ENCODE data around the gene PROSER2. TPM values are rescaled to one million over a fixed set of nuclear protein-coding genes. Genes with fewer than 3 reads are reported as not detected.

Gene PROSER2
- total RNA-seq, 2 experiments from 2014 or later: 0.24 to 0.31 TPM

GRCh38 chr10:11793762-11794479 is 29.2 kb upstream of the PROSER2 start:
- no peaks in the 10 kb centered on the region for H3K36me3 Mint-ChIP-seq
- H3K27ac Mint-ChIP-seq: no peak overlapping the region
- H3K4me1 Mint-ChIP-seq (ENCODE audit: low read depth): no peaks in the 10 kb centered on the region
- no peak for DNase-seq
- no peaks in the 10 kb centered on the region for H3K9me3 Mint-ChIP-seq
- intact Hi-C loops (cut with micrococcal nuclease): no loop called here
- H3K27me3 Mint-ChIP-seq: peaks cover 4% of the 10 kb centered on the region
- H3K4me3 Mint-ChIP-seq: no peak overlapping the region
- POLR2A ChIA-PET: no interaction called here
- CTCF ChIA-PET: interaction anchor here (1.4 to 2.7 kb wide), 2 partner anchors 10 to 11 kb away, joined by 3 to 9 read pairs; no protein-coding TSS in a partner anchor

GRCh38 chr10:11794566-11794965 is 28.6 kb upstream of the PROSER2 start:
- no peaks in the 10 kb centered on the region for H3K4me1 Mint-ChIP-seq (ENCODE audit: low read depth)
- intact Hi-C loops (cut with micrococcal nuclease): no loop called here
- no peak overlapping the region for H3K4me3 Mint-ChIP-seq
- no peak overlapping the region for H3K27ac Mint-ChIP-seq
- ChIA-PET POLR2A (no interaction called here), CTCF (interaction anchor here (0.8 to 2.7 kb wide), 3 partner anchors 10 to 19 kb away, joined by 3 to 9 read pairs (median 4); no protein-coding TSS in a partner anchor)
- no peaks in the 10 kb centered on the region for H3K36me3 Mint-ChIP-seq
- H3K27me3 Mint-ChIP-seq: peaks cover 4% of the 10 kb centered on the region
- DNase-seq: no peak
- H3K9me3 Mint-ChIP-seq: no peaks in the 10 kb centered on the region

GRCh38 chr10:11795101-11795920 is 27.8 kb upstream of the PROSER2 start:
- Mint-ChIP-seq H3K36me3 (no peaks in the 10 kb centered on the region), H3K27me3 (peaks cover 4% of the 10 kb centered on the region), H3K4me1 (ENCODE audit: low read depth) (no peaks in the 10 kb centered on the region), H3K9me3 (no peaks in the 10 kb centered on the region), H3K4me3 (no peak overlapping the region), H3K27ac (no peak overlapping the region)
- ChIA-PET POLR2A (no interaction called here), CTCF (interaction anchor here (0.8 to 2.7 kb wide), 3 partner anchors 11 to 18 kb away, joined by 3 to 9 read pairs (median 4); no protein-coding TSS in a partner anchor)
- intact Hi-C loops (cut with micrococcal nuclease): no loop called here
- DNase-seq: no peak

GRCh38 chr10:11796474-11796873 is 26.7 kb upstream of the PROSER2 start:
- intact Hi-C loops (cut with micrococcal nuclease): no loop called here
- H3K4me1 Mint-ChIP-seq (ENCODE audit: low read depth): no peaks in the 10 kb centered on the region
- H3K4me3 Mint-ChIP-seq: no peak overlapping the region
- no peak for DNase-seq
- POLR2A ChIA-PET: no interaction called here
- H3K27ac Mint-ChIP-seq: no peak overlapping the region
- H3K27me3 Mint-ChIP-seq: peaks cover 2% of the 10 kb centered on the region
- H3K36me3 Mint-ChIP-seq: no peaks in the 10 kb centered on the region
- CTCF ChIA-PET: no interaction called here
- H3K9me3 Mint-ChIP-seq: no peaks in the 10 kb centered on the region

- H3K4me3 Mint-ChIP-seq: no peak overlapping the region
- H3K36me3 Mint-ChIP-seq: no peaks in the 10 kb centered on the region
- CTCF ChIA-PET: no interaction called here
- no peaks in the 10 kb centered on the region for H3K4me1 Mint-ChIP-seq (ENCODE audit: low read depth)
- no peaks in the 10 kb centered on the region for H3K9me3 Mint-ChIP-seq
- H3K27me3 Mint-ChIP-seq: peaks cover 2% of the 10 kb centered on the region
- intact Hi-C loops (cut with micrococcal nuclease): no loop called here
- POLR2A ChIA-PET: no interaction called here
- no peak for DNase-seq
- no peak overlapping the region for H3K27ac Mint-ChIP-seq
Observed at GRCh38 chr10:11797281-11797680, 25.9 kb upstream of the PROSER2 start.

- POLR2A ChIA-PET: no interaction called here
- no peaks in the 10 kb centered on the region for H3K36me3 Mint-ChIP-seq
- no peak overlapping the region for H3K4me3 Mint-ChIP-seq
- no peak overlapping the region for H3K27ac Mint-ChIP-seq
- intact Hi-C loops (cut with micrococcal nuclease): no loop called here
- no peak for DNase-seq
- peaks cover 2% of the 10 kb centered on the region for H3K27me3 Mint-ChIP-seq
- H3K9me3 Mint-ChIP-seq: no peaks in the 10 kb centered on the region
- H3K4me1 Mint-ChIP-seq (ENCODE audit: low read depth): no peaks in the 10 kb centered on the region
- CTCF ChIA-PET: interaction anchor here (1.1 to 1.6 kb wide), 2 partner anchors 15 to 40 kb away, joined by 3 to 6 read pairs; no protein-coding TSS in a partner anchor
Observed at GRCh38 chr10:11797847-11798633, 25.1 kb upstream of the PROSER2 start.

GRCh38 chr10:11798845-11799735 is 24.1 kb upstream of the PROSER2 start:
- Mint-ChIP-seq H3K4me1 (ENCODE audit: low read depth) (no peaks in the 10 kb centered on the region), H3K27ac (no peak overlapping the region), H3K27me3 (no peaks in the 10 kb centered on the region), H3K4me3 (no peak overlapping the region), H3K9me3 (no peaks in the 10 kb centered on the region), H3K36me3 (no peaks in the 10 kb centered on the region)
- no peak for DNase-seq
- POLR2A ChIA-PET: no interaction called here
- intact Hi-C loops (cut with micrococcal nuclease): no loop called here
- CTCF ChIA-PET: interaction anchor here (0.9 to 1.6 kb wide), 3 partner anchors 16 to 138 kb away, joined by 3 to 6 read pairs (median 3); no protein-coding TSS in a partner anchor

GRCh38 chr10:11799736-11800080 is 23.4 kb upstream of the PROSER2 start:
- CTCF ChIA-PET: interaction anchor here (1.6 kb wide), 1 partner anchor 17 kb away, joined by 6 read pairs; no protein-coding TSS in a partner anchor
- H3K27me3 Mint-ChIP-seq: no peaks in the 10 kb centered on the region
- H3K9me3 Mint-ChIP-seq: no peaks in the 10 kb centered on the region
- H3K36me3 Mint-ChIP-seq: no peaks in the 10 kb centered on the region
- no peak for DNase-seq
- no peak overlapping the region for H3K4me3 Mint-ChIP-seq
- intact Hi-C loops (cut with micrococcal nuclease): no loop called here
- H3K4me1 Mint-ChIP-seq (ENCODE audit: low read depth): no peaks in the 10 kb centered on the region
- POLR2A ChIA-PET: no interaction called here
- no peak overlapping the region for H3K27ac Mint-ChIP-seq

- Mint-ChIP-seq H3K36me3 (no peaks in the 10 kb centered on the region), H3K4me3 (no peak overlapping the region), H3K27me3 (peaks cover 4% of the 10 kb centered on the region), H3K4me1 (ENCODE audit: low read depth) (no peaks in the 10 kb centered on the region), H3K9me3 (no peaks in the 10 kb centered on the region), H3K27ac (no peak overlapping the region)
- intact Hi-C loops (cut with micrococcal nuclease): no loop called here
- ChIA-PET POLR2A (interaction anchor here (0.6 kb wide), 1 partner anchor 162 kb away, joined by 4 read pairs; no protein-coding TSS in a partner anchor), CTCF (no interaction called here)
- no peak for DNase-seq
Observed at GRCh38 chr10:11804336-11804735, 18.8 kb upstream of the PROSER2 start.

GRCh38 chr10:11805792-11806191 is 17.4 kb upstream of the PROSER2 start:
- H3K9me3 Mint-ChIP-seq: no peaks in the 10 kb centered on the region
- ChIA-PET CTCF (interaction anchor here (1.4 kb wide), 1 partner anchor 16 kb away, joined by 3 read pairs; no protein-coding TSS in a partner anchor), POLR2A (no interaction called here)
- H3K36me3 Mint-ChIP-seq: no peaks in the 10 kb centered on the region
- no peak overlapping the region for H3K27ac Mint-ChIP-seq
- no peak overlapping the region for H3K4me3 Mint-ChIP-seq
- intact Hi-C loops (cut with micrococcal nuclease): no loop called here
- DNase-seq: no peak
- peaks cover 6% of the 10 kb centered on the region for H3K27me3 Mint-ChIP-seq
- H3K4me1 Mint-ChIP-seq (ENCODE audit: low read depth): no peaks in the 10 kb centered on the region

GRCh38 chr10:11806706-11807105 is 16.4 kb upstream of the PROSER2 start:
- H3K27me3 Mint-ChIP-seq: peaks cover 6% of the 10 kb centered on the region
- ChIA-PET CTCF (no interaction called here), POLR2A (no interaction called here)

More at GRCh38 chr10:11806706-11807105, 16.4 kb upstream of the PROSER2 start:
- no peak overlapping the region for H3K27ac Mint-ChIP-seq
- no peaks in the 10 kb centered on the region for H3K36me3 Mint-ChIP-seq
- H3K4me1 Mint-ChIP-seq (ENCODE audit: low read depth): no peaks in the 10 kb centered on the region
- no peak for DNase-seq
- H3K9me3 Mint-ChIP-seq: no peaks in the 10 kb centered on the region
- no peak overlapping the region for H3K4me3 Mint-ChIP-seq
- intact Hi-C loops (cut with micrococcal nuclease): no loop called here
